Ovary (tissue), 3 donors: Measurements from ENCODE around the gene NOP53.
"Not testable (repeated sequence)": the region's sequence is repeated elsewhere in the genome, so short reads cannot be mapped to it uniquely, and the experiment has no call there.

Source experiments
- EP300 ChIP-seq: sonication (generic); formaldehyde crosslinking; IDR thresholded peaks from one replicate; pipeline ENCODE4 v1.6.1; 2017; ENCODE audit warnings: antibody characterized with exemption
- POLR2A ChIP-seq: fragments of 450-650 bp; IDR thresholded peaks from one replicate; pipeline ENCODE4 v1.6.1; 2017; ENCODE audit warnings: antibody characterized with exemption, mild to moderate bottlenecking, moderate library complexity
- TF ChIP-seq, protein P1 (sequence below), 3 donors: fragments of 450-650 bp in 2 of 3; fragments of 200-600 bp in 1 of 3; IDR thresholded peaks; one replicate each; pipeline versions ENCODE4 v1.5.1 to v1.8.0; 2016 to 2022; ENCODE audit warnings: antibody characterized with exemption in 3 of 3, mild to moderate bottlenecking in 1 of 3
- donor health status: DM: no; HTN: no; CAD: no.

DNA sequence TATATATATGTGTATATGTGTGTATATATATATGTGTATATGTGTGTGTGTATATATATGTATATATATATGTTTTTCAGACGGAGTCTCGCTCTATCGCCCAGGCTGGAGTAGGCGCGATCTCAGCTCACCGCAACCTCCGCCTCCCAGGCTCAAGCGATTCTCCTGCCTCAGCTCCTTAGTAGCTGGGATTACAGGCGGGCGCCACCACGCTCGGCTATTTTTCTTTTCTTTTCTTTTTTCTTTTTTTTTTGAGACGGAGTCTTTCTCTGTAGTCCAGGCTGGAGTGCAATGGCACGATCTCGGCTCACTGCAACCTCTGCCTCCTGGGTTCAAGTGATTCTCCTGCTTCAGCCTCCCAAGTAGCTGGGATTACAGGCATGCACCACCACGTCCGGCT is 783 bp downstream of the NOP53 start:
- TF ChIP-seq, protein P1, sequence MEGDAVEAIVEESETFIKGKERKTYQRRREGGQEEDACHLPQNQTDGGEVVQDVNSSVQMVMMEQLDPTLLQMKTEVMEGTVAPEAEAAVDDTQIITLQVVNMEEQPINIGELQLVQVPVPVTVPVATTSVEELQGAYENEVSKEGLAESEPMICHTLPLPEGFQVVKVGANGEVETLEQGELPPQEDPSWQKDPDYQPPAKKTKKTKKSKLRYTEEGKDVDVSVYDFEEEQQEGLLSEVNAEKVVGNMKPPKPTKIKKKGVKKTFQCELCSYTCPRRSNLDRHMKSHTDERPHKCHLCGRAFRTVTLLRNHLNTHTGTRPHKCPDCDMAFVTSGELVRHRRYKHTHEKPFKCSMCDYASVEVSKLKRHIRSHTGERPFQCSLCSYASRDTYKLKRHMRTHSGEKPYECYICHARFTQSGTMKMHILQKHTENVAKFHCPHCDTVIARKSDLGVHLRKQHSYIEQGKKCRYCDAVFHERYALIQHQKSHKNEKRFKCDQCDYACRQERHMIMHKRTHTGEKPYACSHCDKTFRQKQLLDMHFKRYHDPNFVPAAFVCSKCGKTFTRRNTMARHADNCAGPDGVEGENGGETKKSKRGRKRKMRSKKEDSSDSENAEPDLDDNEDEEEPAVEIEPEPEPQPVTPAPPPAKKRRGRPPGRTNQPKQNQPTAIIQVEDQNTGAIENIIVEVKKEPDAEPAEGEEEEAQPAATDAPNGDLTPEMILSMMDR (IDR thresholded peaks at IDR 0.05), result not testable (repeated sequence)
- TF ChIP-seq POLR2A, EP300: not testable (repeated sequence)
